PC-3 (cell line): Measurements from ENCODE around the gene KRR1.

Experiments
- EZH2 ChIP-seq: fragments of 300-600 bp; sonication (generic); IDR thresholded peaks from one replicate; pipeline ENCODE4 v1.6.1; 2017; ENCODE audit warnings: antibody characterized with exemption, mild to moderate bottlenecking, low read length; ENCODE audit not compliant: unreplicated experiment
- TF ChIP-seq, protein P1 (sequence below): fragments of 300-600 bp; sonication (generic); conservative IDR thresholded peaks from 2 replicates; pipeline ENCODE4 v1.5.1; 2017; ENCODE audit warnings: antibody characterized with exemption, low read depth, mild to moderate bottlenecking, low read length

DNA sequence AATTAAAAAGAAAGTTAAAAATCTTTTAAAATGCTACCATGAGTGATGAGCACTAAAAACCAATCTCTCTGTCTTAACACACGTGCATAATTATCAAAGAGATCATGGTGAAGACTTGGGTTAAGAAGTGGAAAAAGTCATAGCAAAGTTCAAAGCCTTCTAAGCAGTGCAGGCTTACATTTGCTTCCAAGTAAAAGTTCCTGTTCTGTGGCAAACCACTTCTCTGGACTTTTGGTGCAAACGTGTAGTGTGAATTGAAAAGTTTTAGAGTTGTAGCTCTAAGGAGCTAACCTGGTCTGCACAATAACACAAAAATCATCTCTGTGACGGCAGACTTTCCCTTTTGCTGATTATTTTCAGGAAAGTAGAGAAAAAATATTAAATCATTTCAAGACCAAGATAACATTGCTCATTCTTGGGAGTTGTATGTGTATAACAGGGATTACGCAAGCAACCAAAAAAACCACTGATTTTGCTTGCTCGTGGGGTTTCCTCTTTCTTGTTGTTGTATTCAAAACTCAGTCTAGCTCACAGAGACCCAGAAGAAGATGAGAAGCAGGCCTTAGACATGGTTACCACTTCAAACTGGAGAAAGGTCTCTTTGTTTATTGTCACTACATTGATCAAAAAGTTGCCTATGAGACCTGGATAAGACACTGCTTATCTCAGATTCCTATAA, 33.2 kb downstream of the KRR1 start:
- TF ChIP-seq, protein P1, sequence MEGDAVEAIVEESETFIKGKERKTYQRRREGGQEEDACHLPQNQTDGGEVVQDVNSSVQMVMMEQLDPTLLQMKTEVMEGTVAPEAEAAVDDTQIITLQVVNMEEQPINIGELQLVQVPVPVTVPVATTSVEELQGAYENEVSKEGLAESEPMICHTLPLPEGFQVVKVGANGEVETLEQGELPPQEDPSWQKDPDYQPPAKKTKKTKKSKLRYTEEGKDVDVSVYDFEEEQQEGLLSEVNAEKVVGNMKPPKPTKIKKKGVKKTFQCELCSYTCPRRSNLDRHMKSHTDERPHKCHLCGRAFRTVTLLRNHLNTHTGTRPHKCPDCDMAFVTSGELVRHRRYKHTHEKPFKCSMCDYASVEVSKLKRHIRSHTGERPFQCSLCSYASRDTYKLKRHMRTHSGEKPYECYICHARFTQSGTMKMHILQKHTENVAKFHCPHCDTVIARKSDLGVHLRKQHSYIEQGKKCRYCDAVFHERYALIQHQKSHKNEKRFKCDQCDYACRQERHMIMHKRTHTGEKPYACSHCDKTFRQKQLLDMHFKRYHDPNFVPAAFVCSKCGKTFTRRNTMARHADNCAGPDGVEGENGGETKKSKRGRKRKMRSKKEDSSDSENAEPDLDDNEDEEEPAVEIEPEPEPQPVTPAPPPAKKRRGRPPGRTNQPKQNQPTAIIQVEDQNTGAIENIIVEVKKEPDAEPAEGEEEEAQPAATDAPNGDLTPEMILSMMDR: no peak
- no peak for TF ChIP-seq EZH2
